HFFc6 (cell line): ENCODE results near the gene DHRS9. TPM values are rescaled to one million over a fixed set of nuclear protein-coding genes. Genes with fewer than 3 reads are reported as not detected.
"Not testable (repeated sequence)": the region's sequence is repeated elsewhere in the genome, so short reads cannot be mapped to it uniquely, and the experiment has no call there.

ENCODE experiments used
- DNase-seq: peaks from one replicate; pipeline ENCODE4 v3.0.0-alpha.2; 2018
- H3K27ac Mint-ChIP-seq: 2 replicates; pipeline ENCODE4 v1.8.0; 2020; ENCODE audit warnings: mild to moderate bottlenecking, mixed read lengths
- H3K27me3 Mint-ChIP-seq: 2 replicates; pipeline ENCODE4 v1.8.0; 2021; ENCODE audit warnings: mild to moderate bottlenecking, moderate library complexity, mixed read lengths; ENCODE audit not compliant: insufficient read depth
- H3K36me3 Mint-ChIP-seq: 2 replicates; pipeline ENCODE4 v1.8.0; 2021; ENCODE audit warnings: low read depth, mixed read lengths
- H3K4me1 Mint-ChIP-seq: 2 replicates; pipeline ENCODE4 v1.8.0; 2020; ENCODE audit warnings: low read depth, mixed read lengths
- H3K4me3 Mint-ChIP-seq: 2 replicates; pipeline ENCODE4 v1.8.0; 2020; ENCODE audit warnings: mild to moderate bottlenecking, moderate library complexity, mixed read lengths
- H3K9me3 Mint-ChIP-seq: 2 replicates; pipeline ENCODE4 v1.8.0; 2020; ENCODE audit warnings: mild to moderate bottlenecking, mixed read lengths
- total RNA-seq, 6 experiments: library from RNA; stranded (reverse); fragmentation: NEBNext Ultra II Directional; extraction: Animal tissue kit (Norgen Biotek cat#: 25700); gene quantifications; 2 replicates in 1 of 6; 3 replicates in 5 of 6; pipeline ENCODE4 v1.2.3, GENCODE V29; 2021
- TF ChIP-seq, protein P1 (sequence below): fragments of 200-600 bp; sonication (generic); IDR thresholded peaks from 2 replicates; pipeline ENCODE4 v1.5.0; 2021; ENCODE audit warnings: antibody characterized with exemption, mild to moderate bottlenecking

DHRS9 gene
- total RNA-seq, 6 experiments from 2014 or later = not detected

GRCh38 chr2:169047256-169048250 lies 21.8 kb upstream of the DHRS9 start:
- H3K27me3 Mint-ChIP-seq = no peaks in the 10 kb centered on the region
- TF ChIP-seq, protein P1, sequence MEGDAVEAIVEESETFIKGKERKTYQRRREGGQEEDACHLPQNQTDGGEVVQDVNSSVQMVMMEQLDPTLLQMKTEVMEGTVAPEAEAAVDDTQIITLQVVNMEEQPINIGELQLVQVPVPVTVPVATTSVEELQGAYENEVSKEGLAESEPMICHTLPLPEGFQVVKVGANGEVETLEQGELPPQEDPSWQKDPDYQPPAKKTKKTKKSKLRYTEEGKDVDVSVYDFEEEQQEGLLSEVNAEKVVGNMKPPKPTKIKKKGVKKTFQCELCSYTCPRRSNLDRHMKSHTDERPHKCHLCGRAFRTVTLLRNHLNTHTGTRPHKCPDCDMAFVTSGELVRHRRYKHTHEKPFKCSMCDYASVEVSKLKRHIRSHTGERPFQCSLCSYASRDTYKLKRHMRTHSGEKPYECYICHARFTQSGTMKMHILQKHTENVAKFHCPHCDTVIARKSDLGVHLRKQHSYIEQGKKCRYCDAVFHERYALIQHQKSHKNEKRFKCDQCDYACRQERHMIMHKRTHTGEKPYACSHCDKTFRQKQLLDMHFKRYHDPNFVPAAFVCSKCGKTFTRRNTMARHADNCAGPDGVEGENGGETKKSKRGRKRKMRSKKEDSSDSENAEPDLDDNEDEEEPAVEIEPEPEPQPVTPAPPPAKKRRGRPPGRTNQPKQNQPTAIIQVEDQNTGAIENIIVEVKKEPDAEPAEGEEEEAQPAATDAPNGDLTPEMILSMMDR = no peak

DNA sequence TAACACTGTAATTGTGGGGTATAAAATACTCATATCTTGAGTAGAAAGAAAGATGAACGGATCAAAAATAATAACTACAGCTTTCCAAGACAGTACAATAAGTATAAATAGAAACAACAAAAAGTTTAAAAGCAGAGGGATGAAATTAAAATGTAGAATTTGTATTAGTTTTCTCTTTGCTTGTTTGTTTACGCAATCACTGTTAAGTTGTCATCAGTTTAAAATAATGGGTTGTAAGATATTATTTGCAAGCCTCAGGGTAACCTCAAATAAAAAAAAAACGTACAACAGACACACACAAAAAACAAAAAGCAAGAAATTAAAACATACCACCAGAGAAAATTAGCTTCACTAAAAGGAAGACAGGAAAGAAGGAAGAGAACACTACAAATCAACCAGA lies 20.2 kb upstream of the DHRS9 start:
- no peaks in the 10 kb centered on the region for H3K36me3 Mint-ChIP-seq
- H3K4me3 Mint-ChIP-seq = no peak overlapping the region
- no peak for DNase-seq
- no peak overlapping the region for H3K27ac Mint-ChIP-seq
- H3K9me3 Mint-ChIP-seq = peaks cover 31% of the 10 kb centered on the region
- H3K4me1 Mint-ChIP-seq = no peaks in the 10 kb centered on the region
- no peaks in the 10 kb centered on the region for H3K27me3 Mint-ChIP-seq
- TF ChIP-seq, protein P1 = no peak

More at GRCh38 chr2:169047256-169048250, 21.8 kb upstream of the DHRS9 start:
- Mint-ChIP-seq H3K36me3 (no peaks in the 10 kb centered on the region), H3K27ac (no peak overlapping the region), H3K4me3 (no peak overlapping the region), H3K4me1 (no peaks in the 10 kb centered on the region), H3K9me3 (peaks cover 43% of the 10 kb centered on the region)
- DNase-seq = no peak

- Mint-ChIP-seq H3K36me3 (no peaks in the 10 kb centered on the region), H3K9me3 (peaks cover 32% of the 10 kb centered on the region), H3K4me3 (no peak overlapping the region), H3K4me1 (no peaks in the 10 kb centered on the region), H3K27me3 (no peaks in the 10 kb centered on the region), H3K27ac (no peak overlapping the region)
- TF ChIP-seq, protein P1 = no peak
- DNase-seq = no peak
These were observed 18.7 kb upstream of the DHRS9 start for GRCh38 chr2:169050476-169051240.

- not testable (repeated sequence) for H3K36me3 Mint-ChIP-seq, H3K27ac Mint-ChIP-seq, H3K4me3 Mint-ChIP-seq, H3K27me3 Mint-ChIP-seq, H3K4me1 Mint-ChIP-seq, DNase-seq
- peaks cover 18% of the 10 kb centered on the region for H3K9me3 Mint-ChIP-seq
These were observed 14.8 kb upstream of the DHRS9 start for GRCh38 chr2:169054575-169054974.

DNA sequence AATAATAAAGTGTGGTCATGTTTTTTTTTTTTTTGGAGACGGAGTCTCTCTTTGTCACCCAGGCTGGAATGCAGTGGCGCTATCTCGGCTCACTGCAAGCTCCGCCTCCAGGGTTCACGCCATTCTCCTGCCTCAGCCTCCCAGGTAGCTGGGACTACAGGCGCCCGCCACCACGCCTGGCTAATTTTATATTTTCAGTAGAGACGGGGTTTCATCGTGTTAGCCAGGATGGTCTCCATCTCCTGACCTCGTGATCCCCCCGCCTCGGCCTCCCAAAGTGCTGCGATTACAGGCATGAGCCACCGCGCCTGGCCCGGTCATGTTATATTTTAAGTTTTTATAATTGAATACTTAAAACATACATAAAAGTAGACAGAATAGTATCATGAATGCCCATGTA lies 5.2 kb upstream of the DHRS9 start:
- peaks cover 19% of the 10 kb centered on the region for H3K9me3 Mint-ChIP-seq
- not testable (repeated sequence) for H3K27me3 Mint-ChIP-seq, H3K27ac Mint-ChIP-seq, H3K4me3 Mint-ChIP-seq, DNase-seq, H3K36me3 Mint-ChIP-seq, H3K4me1 Mint-ChIP-seq

- no peaks in the 10 kb centered on the region for H3K4me1 Mint-ChIP-seq
- H3K27me3 Mint-ChIP-seq = no peaks in the 10 kb centered on the region
- TF ChIP-seq, protein P1 = no peak
- peaks cover 29% of the 10 kb centered on the region for H3K9me3 Mint-ChIP-seq
- H3K36me3 Mint-ChIP-seq = no peaks in the 10 kb centered on the region
- H3K4me3 Mint-ChIP-seq = no peak overlapping the region
- no peak overlapping the region for H3K27ac Mint-ChIP-seq
- DNase-seq = no peak
These were observed 3.9 kb upstream of the DHRS9 start for GRCh38 chr2:169065422-169065821.
